Measurements from ENCODE around the gene EIF4EBP2. TPM values are rescaled to one million over a fixed set of nuclear protein-coding genes. Genes with fewer than 3 reads are reported as not detected.

The EIF4EBP2 gene
- total and polyA plus RNA-seq, 2 of the 13 experiments (the other 11 are each of a cell fraction or from before 2014, with no cell fraction given) = 16.9 to 22.0 TPM

DNA sequence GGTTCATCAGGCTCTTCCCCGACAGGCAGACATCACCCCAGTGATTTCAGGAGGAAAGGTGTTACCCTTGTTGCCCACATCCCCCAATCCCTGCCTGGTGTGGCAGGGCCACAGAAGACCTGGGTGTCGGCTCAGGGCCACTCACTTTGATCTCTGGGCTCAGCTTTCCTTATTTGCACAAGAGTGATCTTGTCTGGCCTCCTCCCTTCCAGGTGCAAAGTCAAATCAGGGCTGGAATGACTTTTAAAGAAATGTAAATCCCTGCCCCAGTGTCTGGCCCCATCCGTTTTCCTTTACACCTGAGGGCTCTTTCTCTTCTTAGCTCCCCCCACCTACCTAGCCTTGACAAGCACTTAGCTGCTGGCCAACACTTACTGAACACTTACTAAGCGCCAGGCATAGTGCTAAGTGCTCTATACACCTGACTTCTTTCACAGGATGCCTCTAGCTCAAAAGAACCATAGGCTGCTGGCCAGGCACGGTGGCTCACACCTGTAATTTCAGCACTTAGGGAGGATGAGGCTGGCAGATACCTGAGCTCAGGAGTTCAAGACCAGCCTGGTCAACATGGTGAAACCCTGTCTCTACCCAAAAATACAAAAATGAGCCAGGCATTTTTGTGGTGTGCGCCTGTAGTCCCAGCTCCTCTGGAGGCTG is 38.5 kb downstream of the EIF4EBP2 start (continued):
- TF ChIP-seq PITX1 (CRISPR knock-in tag; IDR thresholded peaks at IDR 0.05) (peak; percentile 71), XBP1 (CRISPR knock-in tag; IDR thresholded peaks at IDR 0.05) (no peak), ASH2L (IDR thresholded peaks at IDR 0.05; ENCODE audit: insufficient read length, low read depth, low read length) (no peak), HOXD1 (CRISPR knock-in tag; IDR thresholded peaks at IDR 0.05) (0 out of 2 replicates have a peak, but pooled peaks have one; percentile 39), NFE2L1 (CRISPR knock-in tag; IDR thresholded peaks at IDR 0.05; ENCODE audit: borderline replicate concordance) (no peak), ESRRA (CRISPR knock-in tag; IDR thresholded peaks at IDR 0.05; ENCODE audit: low read depth) (no peak), HDAC1 (CRISPR knock-in tag; IDR thresholded peaks at IDR 0.05) (no peak; the same call in 1 of the 2 replicates), KLF9 (CRISPR knock-in tag; IDR thresholded peaks at IDR 0.05; ENCODE audit: low read depth) (no peak), AKAP8 (CRISPR knock-in tag; IDR thresholded peaks at IDR 0.05) (no peak), ZNF563 (CRISPR knock-in tag; IDR thresholded peaks at IDR 0.05) (no peak), KDM5B (CRISPR knock-in tag; IDR thresholded peaks at IDR 0.05; ENCODE audit: borderline replicate concordance) (no peak), WIZ (CRISPR knock-in tag; IDR thresholded peaks at IDR 0.05) (no peak), NRL (CRISPR knock-in tag; IDR thresholded peaks at IDR 0.05; ENCODE audit: borderline replicate concordance) (no peak), ZNF550 (CRISPR knock-in tag; IDR thresholded peaks at IDR 0.05; ENCODE audit: borderline replicate concordance) (no peak), ZBTB42 (CRISPR knock-in tag; IDR thresholded peaks at IDR 0.05) (no peak)
- TF ChIP-seq, protein P1, sequence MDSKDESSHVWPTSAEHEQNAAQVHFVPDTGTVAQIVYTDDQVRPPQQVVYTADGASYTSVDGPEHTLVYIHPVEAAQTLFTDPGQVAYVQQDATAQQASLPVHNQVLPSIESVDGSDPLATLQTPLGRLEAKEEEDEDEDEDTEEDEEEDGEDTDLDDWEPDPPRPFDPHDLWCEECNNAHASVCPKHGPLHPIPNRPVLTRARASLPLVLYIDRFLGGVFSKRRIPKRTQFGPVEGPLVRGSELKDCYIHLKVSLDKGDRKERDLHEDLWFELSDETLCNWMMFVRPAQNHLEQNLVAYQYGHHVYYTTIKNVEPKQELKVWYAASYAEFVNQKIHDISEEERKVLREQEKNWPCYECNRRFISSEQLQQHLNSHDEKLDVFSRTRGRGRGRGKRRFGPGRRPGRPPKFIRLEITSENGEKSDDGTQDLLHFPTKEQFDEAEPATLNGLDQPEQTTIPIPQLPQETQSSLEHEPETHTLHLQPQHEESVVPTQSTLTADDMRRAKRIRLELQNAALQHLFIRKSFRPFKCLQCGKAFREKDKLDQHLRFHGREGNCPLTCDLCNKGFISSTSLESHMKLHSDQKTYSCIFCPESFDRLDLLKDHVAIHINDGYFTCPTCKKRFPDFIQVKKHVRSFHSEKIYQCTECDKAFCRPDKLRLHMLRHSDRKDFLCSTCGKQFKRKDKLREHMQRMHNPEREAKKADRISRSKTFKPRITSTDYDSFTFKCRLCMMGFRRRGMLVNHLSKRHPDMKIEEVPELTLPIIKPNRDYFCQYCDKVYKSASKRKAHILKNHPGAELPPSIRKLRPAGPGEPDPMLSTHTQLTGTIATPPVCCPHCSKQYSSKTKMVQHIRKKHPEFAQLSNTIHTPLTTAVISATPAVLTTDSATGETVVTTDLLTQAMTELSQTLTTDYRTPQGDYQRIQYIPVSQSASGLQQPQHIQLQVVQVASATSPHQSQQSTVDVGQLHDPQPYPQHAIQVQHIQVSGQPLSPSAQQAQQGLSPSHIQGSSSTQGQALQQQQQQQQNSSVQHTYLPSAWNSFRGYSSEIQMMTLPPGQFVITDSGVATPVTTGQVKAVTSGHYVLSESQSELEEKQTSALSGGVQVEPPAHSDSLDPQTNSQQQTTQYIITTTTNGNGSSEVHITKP (CRISPR knock-in tag; IDR thresholded peaks at IDR 0.05; ENCODE audit: low read depth) = no peak
- TF ChIP-seq, protein P2, sequence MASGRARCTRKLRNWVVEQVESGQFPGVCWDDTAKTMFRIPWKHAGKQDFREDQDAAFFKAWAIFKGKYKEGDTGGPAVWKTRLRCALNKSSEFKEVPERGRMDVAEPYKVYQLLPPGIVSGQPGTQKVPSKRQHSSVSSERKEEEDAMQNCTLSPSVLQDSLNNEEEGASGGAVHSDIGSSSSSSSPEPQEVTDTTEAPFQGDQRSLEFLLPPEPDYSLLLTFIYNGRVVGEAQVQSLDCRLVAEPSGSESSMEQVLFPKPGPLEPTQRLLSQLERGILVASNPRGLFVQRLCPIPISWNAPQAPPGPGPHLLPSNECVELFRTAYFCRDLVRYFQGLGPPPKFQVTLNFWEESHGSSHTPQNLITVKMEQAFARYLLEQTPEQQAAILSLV (CRISPR knock-in tag; IDR thresholded peaks at IDR 0.05; ENCODE audit: borderline replicate concordance) = peak; percentile 44; the same call in 1 of the 2 replicates
- TF ChIP-seq, protein P3, sequence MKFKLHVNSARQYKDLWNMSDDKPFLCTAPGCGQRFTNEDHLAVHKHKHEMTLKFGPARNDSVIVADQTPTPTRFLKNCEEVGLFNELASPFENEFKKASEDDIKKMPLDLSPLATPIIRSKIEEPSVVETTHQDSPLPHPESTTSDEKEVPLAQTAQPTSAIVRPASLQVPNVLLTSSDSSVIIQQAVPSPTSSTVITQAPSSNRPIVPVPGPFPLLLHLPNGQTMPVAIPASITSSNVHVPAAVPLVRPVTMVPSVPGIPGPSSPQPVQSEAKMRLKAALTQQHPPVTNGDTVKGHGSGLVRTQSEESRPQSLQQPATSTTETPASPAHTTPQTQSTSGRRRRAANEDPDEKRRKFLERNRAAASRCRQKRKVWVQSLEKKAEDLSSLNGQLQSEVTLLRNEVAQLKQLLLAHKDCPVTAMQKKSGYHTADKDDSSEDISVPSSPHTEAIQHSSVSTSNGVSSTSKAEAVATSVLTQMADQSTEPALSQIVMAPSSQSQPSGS (CRISPR knock-in tag; IDR thresholded peaks at IDR 0.05) = peak; percentile 28; the same call in 1 of the 2 replicates
- TF ChIP-seq, protein P4, sequence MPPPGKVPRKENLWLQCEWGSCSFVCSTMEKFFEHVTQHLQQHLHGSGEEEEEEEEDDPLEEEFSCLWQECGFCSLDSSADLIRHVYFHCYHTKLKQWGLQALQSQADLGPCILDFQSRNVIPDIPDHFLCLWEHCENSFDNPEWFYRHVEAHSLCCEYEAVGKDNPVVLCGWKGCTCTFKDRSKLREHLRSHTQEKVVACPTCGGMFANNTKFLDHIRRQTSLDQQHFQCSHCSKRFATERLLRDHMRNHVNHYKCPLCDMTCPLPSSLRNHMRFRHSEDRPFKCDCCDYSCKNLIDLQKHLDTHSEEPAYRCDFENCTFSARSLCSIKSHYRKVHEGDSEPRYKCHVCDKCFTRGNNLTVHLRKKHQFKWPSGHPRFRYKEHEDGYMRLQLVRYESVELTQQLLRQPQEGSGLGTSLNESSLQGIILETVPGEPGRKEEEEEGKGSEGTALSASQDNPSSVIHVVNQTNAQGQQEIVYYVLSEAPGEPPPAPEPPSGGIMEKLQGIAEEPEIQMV (CRISPR knock-in tag; IDR thresholded peaks at IDR 0.05; ENCODE audit: low read depth) = no peak
